ENCODE results near the gene VAV3.

DNA sequence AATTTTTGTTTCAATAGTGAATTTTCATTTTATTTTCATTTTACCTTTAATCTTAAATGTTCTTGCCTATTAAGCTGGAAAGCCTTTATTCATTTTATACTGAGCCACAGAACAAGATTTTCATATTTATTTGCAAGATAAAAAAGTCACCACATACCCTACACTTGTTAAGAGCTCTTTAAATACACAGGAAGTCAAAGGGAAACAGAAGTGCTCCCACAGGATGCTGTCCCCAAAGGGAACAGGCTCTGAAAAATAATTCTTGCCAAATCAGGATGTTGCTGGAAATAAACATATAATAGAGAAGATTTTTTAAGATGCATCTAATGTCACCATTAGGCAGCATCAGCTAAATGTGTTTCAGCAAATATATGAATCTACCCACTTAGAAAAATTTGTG is 113.6 kb downstream of the VAV3 start:
- TF ChIP-seq GABPB1 (CRISPR knock-in tag; IDR thresholded peaks at IDR 0.05) (no peak), FOXM1 (CRISPR knock-in tag; IDR thresholded peaks at IDR 0.05) (no peak), PAWR (CRISPR knock-in tag; IDR thresholded peaks at IDR 0.05; ENCODE audit: borderline replicate concordance) (no peak), SP1 (IDR thresholded peaks at IDR 0.05) (no peak), SP1 (CRISPR knock-in tag; IDR thresholded peaks at IDR 0.05) (no peak), HNF4A (CRISPR knock-in tag; IDR thresholded peaks at IDR 0.05) (no peak), KDM5A (IDR thresholded peaks at IDR 0.05; ENCODE audit: borderline replicate concordance, low read length) (no peak), ZHX1 (CRISPR knock-in tag; IDR thresholded peaks at IDR 0.05; ENCODE audit: low read depth) (no peak), FOXK1 (CRISPR knock-in tag; IDR thresholded peaks at IDR 0.05; ENCODE audit: borderline replicate concordance, low read depth) (no peak), RAD51 (IDR thresholded peaks at IDR 0.05; ENCODE audit: borderline replicate concordance) (no peak)
- TF ChIP-seq, protein P1, sequence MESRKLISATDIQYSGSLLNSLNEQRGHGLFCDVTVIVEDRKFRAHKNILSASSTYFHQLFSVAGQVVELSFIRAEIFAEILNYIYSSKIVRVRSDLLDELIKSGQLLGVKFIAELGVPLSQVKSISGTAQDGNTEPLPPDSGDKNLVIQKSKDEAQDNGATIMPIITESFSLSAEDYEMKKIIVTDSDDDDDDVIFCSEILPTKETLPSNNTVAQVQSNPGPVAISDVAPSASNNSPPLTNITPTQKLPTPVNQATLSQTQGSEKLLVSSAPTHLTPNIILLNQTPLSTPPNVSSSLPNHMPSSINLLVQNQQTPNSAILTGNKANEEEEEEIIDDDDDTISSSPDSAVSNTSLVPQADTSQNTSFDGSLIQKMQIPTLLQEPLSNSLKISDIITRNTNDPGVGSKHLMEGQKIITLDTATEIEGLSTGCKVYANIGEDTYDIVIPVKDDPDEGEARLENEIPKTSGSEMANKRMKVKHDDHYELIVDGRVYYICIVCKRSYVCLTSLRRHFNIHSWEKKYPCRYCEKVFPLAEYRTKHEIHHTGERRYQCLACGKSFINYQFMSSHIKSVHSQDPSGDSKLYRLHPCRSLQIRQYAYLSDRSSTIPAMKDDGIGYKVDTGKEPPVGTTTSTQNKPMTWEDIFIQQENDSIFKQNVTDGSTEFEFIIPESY (CRISPR knock-in tag; IDR thresholded peaks at IDR 0.05), result no peak
